GM06990 (cell line): ENCODE data around the gene ARHGAP12.
"Not testable (repeated sequence)": the region's sequence is repeated elsewhere in the genome, so short reads cannot be mapped to it uniquely, and the experiment has no call there.

ENCODE experiments used
- DNase-seq: peaks from one replicate; pipeline ENCODE4 v3.0.0-alpha.2; 2011; ENCODE audit not compliant: insufficient read length; ENCODE audit errors: extremely low read depth
- H3K27me3 ChIP-seq: replicated peaks from 2 replicates; pipeline ENCODE4 v1.6.0; 2011; ENCODE audit warnings: low read length; ENCODE audit not compliant: control insufficient read depth, insufficient read depth
- H3K36me3 ChIP-seq: 2 replicates; pipeline ENCODE4 v1.5.1; 2011; ENCODE audit warnings: low read length; ENCODE audit not compliant: control insufficient read depth, insufficient read depth
- H3K4me3 ChIP-seq: replicated peaks from 2 replicates; pipeline ENCODE4 v1.5.1; 2011; ENCODE audit warnings: low read depth, mild to moderate bottlenecking, control low read depth, low read length
- TF ChIP-seq, protein P1 (sequence below): IDR thresholded peaks from 2 replicates; pipeline ENCODE4 v1.5.1; 2011; ENCODE audit warnings: low read length, control low read depth, mild to moderate bottlenecking, inconsistent platforms; ENCODE audit not compliant: insufficient read depth, poor library complexity, severe bottlenecking

ARHGAP12 gene

DNA sequence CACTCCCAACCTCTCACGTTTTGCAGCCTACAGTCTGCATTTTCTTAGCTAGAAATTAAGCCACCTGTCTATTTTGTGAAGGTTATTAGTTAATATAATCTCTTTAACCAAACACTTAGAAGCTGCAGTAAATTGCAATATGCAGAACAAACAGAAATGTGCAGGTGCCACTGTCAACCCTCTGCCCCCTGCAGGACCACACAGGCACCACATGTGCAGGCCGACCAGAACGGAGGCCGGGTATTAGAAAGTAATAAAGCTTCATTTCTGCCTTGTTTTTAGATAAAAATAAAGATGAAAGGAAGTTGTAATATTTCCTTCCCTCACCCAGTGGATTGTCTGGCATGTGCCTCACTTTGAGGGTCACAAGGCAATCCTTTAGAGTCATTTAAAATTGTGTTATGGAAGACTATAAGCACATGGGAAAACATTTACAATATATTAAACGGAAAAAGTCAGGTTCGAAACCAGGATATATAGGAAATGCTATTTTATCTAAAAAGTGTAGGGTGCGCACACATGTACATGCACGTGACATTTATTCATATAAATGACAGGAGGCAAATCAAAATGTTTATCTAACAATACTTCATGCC lies 158.2 kb downstream of the ARHGAP12 start:
- no peak for DNase-seq
- TF ChIP-seq, protein P1, sequence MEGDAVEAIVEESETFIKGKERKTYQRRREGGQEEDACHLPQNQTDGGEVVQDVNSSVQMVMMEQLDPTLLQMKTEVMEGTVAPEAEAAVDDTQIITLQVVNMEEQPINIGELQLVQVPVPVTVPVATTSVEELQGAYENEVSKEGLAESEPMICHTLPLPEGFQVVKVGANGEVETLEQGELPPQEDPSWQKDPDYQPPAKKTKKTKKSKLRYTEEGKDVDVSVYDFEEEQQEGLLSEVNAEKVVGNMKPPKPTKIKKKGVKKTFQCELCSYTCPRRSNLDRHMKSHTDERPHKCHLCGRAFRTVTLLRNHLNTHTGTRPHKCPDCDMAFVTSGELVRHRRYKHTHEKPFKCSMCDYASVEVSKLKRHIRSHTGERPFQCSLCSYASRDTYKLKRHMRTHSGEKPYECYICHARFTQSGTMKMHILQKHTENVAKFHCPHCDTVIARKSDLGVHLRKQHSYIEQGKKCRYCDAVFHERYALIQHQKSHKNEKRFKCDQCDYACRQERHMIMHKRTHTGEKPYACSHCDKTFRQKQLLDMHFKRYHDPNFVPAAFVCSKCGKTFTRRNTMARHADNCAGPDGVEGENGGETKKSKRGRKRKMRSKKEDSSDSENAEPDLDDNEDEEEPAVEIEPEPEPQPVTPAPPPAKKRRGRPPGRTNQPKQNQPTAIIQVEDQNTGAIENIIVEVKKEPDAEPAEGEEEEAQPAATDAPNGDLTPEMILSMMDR, result peak; percentile 94

DNA sequence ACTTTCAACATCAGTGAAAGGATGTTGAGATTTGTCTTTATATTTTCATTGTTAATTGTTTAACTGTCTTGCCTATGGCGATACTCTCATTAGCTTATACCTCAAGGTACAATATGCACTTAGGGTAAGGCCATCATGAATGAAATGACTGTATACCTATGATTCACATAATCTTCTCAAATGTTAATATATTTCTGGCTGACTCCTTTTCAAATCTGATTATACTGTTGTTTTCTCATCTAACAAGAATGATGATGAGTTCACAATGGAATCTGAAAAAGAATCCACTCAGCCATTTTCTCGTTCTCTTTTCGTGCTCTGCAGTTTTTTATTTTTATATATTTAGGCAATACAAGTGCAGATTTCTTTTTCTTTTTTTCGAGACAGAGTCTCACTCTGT lies 159.1 kb downstream of the ARHGAP12 start:
- DNase-seq, result no peak
- Histone ChIP-seq H3K27me3 (no peaks in the 10 kb centered on the region), H3K36me3 (no peaks in the 10 kb centered on the region), H3K4me3 (no peak overlapping the region)
- TF ChIP-seq, protein P1, result no peak

More for the DNA sequence above, 158.2 kb downstream of the ARHGAP12 start:
- H3K36me3 ChIP-seq, result no peaks in the 10 kb centered on the region
- H3K27me3 ChIP-seq, result no peaks in the 10 kb centered on the region
- no peak overlapping the region for H3K4me3 ChIP-seq

DNA sequence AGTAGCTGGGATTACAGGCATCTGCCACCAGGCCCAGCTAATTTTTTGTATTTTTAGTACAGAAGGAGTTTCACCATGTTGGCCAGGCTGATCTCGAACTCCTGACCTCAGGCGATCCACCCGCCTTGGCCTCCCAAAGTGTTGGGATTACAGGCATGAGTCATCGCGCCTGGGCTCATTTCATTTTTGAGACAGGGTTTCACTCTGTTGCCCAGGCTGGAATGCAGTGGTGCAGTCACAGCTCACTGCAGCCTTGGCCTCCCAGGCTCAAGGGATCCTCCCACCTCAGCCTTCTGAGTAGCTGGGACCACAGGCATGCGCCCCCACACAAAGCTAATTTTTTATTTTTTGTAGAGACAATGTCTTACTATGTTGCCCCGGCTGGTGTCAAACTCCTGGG lies 159.7 kb downstream of the ARHGAP12 start:
- H3K4me3 ChIP-seq, DNase-seq, H3K36me3 ChIP-seq, H3K27me3 ChIP-seq: not testable (repeated sequence)

DNA sequence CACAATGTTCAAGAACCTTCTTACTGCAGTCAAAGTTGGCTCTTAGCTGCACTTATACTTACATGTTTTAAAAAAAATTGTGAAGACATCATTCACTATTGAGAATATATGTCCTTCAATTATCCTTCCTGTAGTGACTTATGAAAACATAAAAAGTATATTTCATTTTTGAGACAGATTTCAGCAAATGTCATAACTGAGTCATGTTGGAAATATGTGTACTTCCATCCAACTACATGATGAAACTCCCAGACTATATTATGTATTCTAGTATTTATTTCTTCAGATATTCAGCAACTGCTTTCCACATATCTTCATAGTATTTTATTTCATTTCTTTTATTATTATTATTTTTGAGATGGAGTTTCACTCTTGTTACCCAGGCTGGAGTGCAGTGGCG lies 160.2 kb downstream of the ARHGAP12 start:
- no peaks in the 10 kb centered on the region for H3K27me3 ChIP-seq
- DNase-seq, result no peak
- H3K36me3 ChIP-seq, result no peaks in the 10 kb centered on the region
- TF ChIP-seq, protein P1, result no peak
- no peak overlapping the region for H3K4me3 ChIP-seq

DNA sequence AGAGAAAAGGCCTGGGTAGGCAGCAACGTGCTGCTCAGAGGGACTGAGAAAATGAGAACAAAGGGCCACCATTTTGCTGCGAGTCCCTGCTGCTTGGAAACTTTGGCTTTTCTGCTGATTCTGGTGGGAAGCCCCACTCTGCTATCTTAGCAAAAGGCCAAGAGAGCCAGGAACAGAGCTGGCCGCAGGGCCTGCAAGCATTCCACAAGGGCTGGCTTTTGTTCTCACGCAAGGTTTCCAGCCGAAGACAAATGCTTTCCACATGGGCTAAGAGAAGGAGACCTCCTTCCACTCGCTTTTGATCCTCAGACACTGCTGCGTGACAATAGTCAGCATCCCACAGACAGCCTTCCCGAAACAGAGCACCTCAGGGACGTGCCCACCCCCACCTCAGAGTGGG lies 163.1 kb downstream of the ARHGAP12 start:
- no peak for DNase-seq

DNA sequence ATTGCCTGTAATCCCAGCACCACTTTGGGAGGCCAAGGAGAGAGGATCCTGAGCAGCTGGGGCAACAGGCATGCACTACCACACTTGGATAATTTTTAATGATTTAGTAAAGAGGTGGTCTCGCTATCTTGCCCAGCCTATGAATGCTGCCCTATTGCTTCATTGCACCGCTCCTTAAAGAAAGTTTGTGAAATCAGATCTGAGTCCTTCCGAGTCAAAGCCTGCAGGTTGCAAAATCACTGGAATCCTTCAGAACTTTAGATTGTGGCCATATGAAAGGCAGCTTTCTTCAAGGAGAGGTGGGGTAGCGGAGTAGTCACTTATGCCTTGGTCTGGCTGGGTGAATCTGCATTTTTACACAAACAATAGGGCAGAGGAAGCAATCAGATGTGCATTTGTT lies 166.3 kb downstream of the ARHGAP12 start:
- H3K36me3 ChIP-seq, result no peaks in the 10 kb centered on the region
- no peak overlapping the region for H3K4me3 ChIP-seq
- no peak for DNase-seq
- H3K27me3 ChIP-seq, result no peaks in the 10 kb centered on the region
- TF ChIP-seq, protein P1, result no peak

More for the DNA sequence above, 163.1 kb downstream of the ARHGAP12 start:
- Histone ChIP-seq H3K4me3 (no peak overlapping the region), H3K36me3 (no peaks in the 10 kb centered on the region), H3K27me3 (no peaks in the 10 kb centered on the region)
- TF ChIP-seq, protein P1, result no peak
